ENCODE results near the gene DOCK3.
"Not testable (repeated sequence)": the region's sequence is repeated elsewhere in the genome, so short reads cannot be mapped to it uniquely, and the experiment has no call there.

DOCK3 gene

GRCh38 chr3:50873376-50874157 lies 198.8 kb downstream of the DOCK3 start:
- Histone ChIP-seq H3K27me3 (ENCODE audit: control insufficient read depth, insufficient read depth, low read length, poor library complexity, severe bottlenecking) (no peaks in the 10 kb centered on the region), H3K4me3 (ENCODE audit: insufficient read depth, low read depth, low read length) (no peak overlapping the region), H3K27ac (ENCODE audit: insufficient read depth, low read depth, low read length, poor library complexity, severe bottlenecking) (no peak overlapping the region), H3K9me3 (ENCODE audit: control insufficient read depth, low read length) (no peaks in the 10 kb centered on the region), H3K36me3 (ENCODE audit: control insufficient read depth, insufficient read depth, low read length) (no peaks in the 10 kb centered on the region), H3K4me1 (ENCODE audit: control insufficient read depth, insufficient read depth, low read length) (no peaks in the 10 kb centered on the region)
- WGBS, 2 experiments, result 91 to 94% methylated on average over 2 to 3 of the region's 3 CpGs

GRCh38 chr3:50874876-50875275 lies 200.1 kb downstream of the DOCK3 start:
- H3K27me3 ChIP-seq (ENCODE audit: control insufficient read depth, insufficient read depth, low read length, poor library complexity, severe bottlenecking); H3K4me1 ChIP-seq (ENCODE audit: control insufficient read depth, insufficient read depth, low read length); H3K4me3 ChIP-seq (ENCODE audit: insufficient read depth, low read depth, low read length); H3K27ac ChIP-seq (ENCODE audit: insufficient read depth, low read depth, low read length, poor library complexity, severe bottlenecking); H3K36me3 ChIP-seq (ENCODE audit: control insufficient read depth, insufficient read depth, low read length); H3K9me3 ChIP-seq (ENCODE audit: control insufficient read depth, low read length): not testable (repeated sequence)
- 60 to 74% methylated on average over 6 to 7 of the region's 7 CpGs for WGBS, 2 experiments

- H3K27me3 ChIP-seq (ENCODE audit: control insufficient read depth, insufficient read depth, low read length, poor library complexity, severe bottlenecking), result no peaks in the 10 kb centered on the region
- no peak overlapping the region for H3K4me3 ChIP-seq (ENCODE audit: insufficient read depth, low read depth, low read length)
- H3K9me3 ChIP-seq (ENCODE audit: control insufficient read depth, low read length), result no peaks in the 10 kb centered on the region
- no peaks in the 10 kb centered on the region for H3K36me3 ChIP-seq (ENCODE audit: control insufficient read depth, insufficient read depth, low read length)
- H3K27ac ChIP-seq (ENCODE audit: insufficient read depth, low read depth, low read length, poor library complexity, severe bottlenecking), result no peak overlapping the region
- no peaks in the 10 kb centered on the region for H3K4me1 ChIP-seq (ENCODE audit: control insufficient read depth, insufficient read depth, low read length)
- 93 to 96% methylated on average over 2 of the region's 2 CpGs for WGBS, 2 experiments
Measured at GRCh38 chr3:50876947-50877346, 202.2 kb downstream of the DOCK3 start.

GRCh38 chr3:50882733-50883132 lies 208.0 kb downstream of the DOCK3 start:
- not testable (repeated sequence) for H3K27me3 ChIP-seq (ENCODE audit: control insufficient read depth, insufficient read depth, low read length, poor library complexity, severe bottlenecking); H3K36me3 ChIP-seq (ENCODE audit: control insufficient read depth, insufficient read depth, low read length); H3K4me3 ChIP-seq (ENCODE audit: insufficient read depth, low read depth, low read length); H3K9me3 ChIP-seq (ENCODE audit: control insufficient read depth, low read length); H3K27ac ChIP-seq (ENCODE audit: insufficient read depth, low read depth, low read length, poor library complexity, severe bottlenecking); H3K4me1 ChIP-seq (ENCODE audit: control insufficient read depth, insufficient read depth, low read length)
- 75 to 90% methylated on average over 1 of the region's 1 CpG for WGBS, 2 experiments

GRCh38 chr3:50883755-50884154 lies 209.0 kb downstream of the DOCK3 start:
- Histone ChIP-seq H3K4me1 (ENCODE audit: control insufficient read depth, insufficient read depth, low read length) (no peaks in the 10 kb centered on the region), H3K36me3 (ENCODE audit: control insufficient read depth, insufficient read depth, low read length) (no peaks in the 10 kb centered on the region), H3K9me3 (ENCODE audit: control insufficient read depth, low read length) (no peaks in the 10 kb centered on the region), H3K4me3 (ENCODE audit: insufficient read depth, low read depth, low read length) (no peak overlapping the region), H3K27me3 (ENCODE audit: control insufficient read depth, insufficient read depth, low read length, poor library complexity, severe bottlenecking) (no peaks in the 10 kb centered on the region), H3K27ac (ENCODE audit: insufficient read depth, low read depth, low read length, poor library complexity, severe bottlenecking) (no peak overlapping the region)
- 91 to 92% methylated on average over 3 to 4 of the region's 4 CpGs for WGBS, 2 experiments

- Histone ChIP-seq H3K4me1 (ENCODE audit: control insufficient read depth, insufficient read depth, low read length) (no peaks in the 10 kb centered on the region), H3K4me3 (ENCODE audit: insufficient read depth, low read depth, low read length) (no peak overlapping the region), H3K36me3 (ENCODE audit: control insufficient read depth, insufficient read depth, low read length) (no peaks in the 10 kb centered on the region), H3K27ac (ENCODE audit: insufficient read depth, low read depth, low read length, poor library complexity, severe bottlenecking) (no peak overlapping the region), H3K9me3 (ENCODE audit: control insufficient read depth, low read length) (no peaks in the 10 kb centered on the region), H3K27me3 (ENCODE audit: control insufficient read depth, insufficient read depth, low read length, poor library complexity, severe bottlenecking) (no peaks in the 10 kb centered on the region)
- 75 to 89% methylated on average over 5 of the region's 5 CpGs for WGBS, 2 experiments
Measured at GRCh38 chr3:50885070-50885850, 210.5 kb downstream of the DOCK3 start.

- Histone ChIP-seq H3K4me1 (ENCODE audit: control insufficient read depth, insufficient read depth, low read length) (no peaks in the 10 kb centered on the region), H3K27me3 (ENCODE audit: control insufficient read depth, insufficient read depth, low read length, poor library complexity, severe bottlenecking) (no peaks in the 10 kb centered on the region), H3K4me3 (ENCODE audit: insufficient read depth, low read depth, low read length) (no peak overlapping the region), H3K27ac (ENCODE audit: insufficient read depth, low read depth, low read length, poor library complexity, severe bottlenecking) (no peak overlapping the region), H3K9me3 (ENCODE audit: control insufficient read depth, low read length) (no peaks in the 10 kb centered on the region), H3K36me3 (ENCODE audit: control insufficient read depth, insufficient read depth, low read length) (no peaks in the 10 kb centered on the region)
- 28 to 33% methylated on average over 3 of the region's 3 CpGs for WGBS, 2 experiments
Measured at GRCh38 chr3:50890688-50891344, 216.1 kb downstream of the DOCK3 start.

GRCh38 chr3:50901097-50901496 lies 226.4 kb downstream of the DOCK3 start:
- not testable (repeated sequence) for H3K4me3 ChIP-seq (ENCODE audit: insufficient read depth, low read depth, low read length); H3K27ac ChIP-seq (ENCODE audit: insufficient read depth, low read depth, low read length, poor library complexity, severe bottlenecking); H3K9me3 ChIP-seq (ENCODE audit: control insufficient read depth, low read length); H3K27me3 ChIP-seq (ENCODE audit: control insufficient read depth, insufficient read depth, low read length, poor library complexity, severe bottlenecking); H3K36me3 ChIP-seq (ENCODE audit: control insufficient read depth, insufficient read depth, low read length); H3K4me1 ChIP-seq (ENCODE audit: control insufficient read depth, insufficient read depth, low read length)
- 45 to 52% methylated on average over 1 of the region's 1 CpG for WGBS, 2 experiments

GRCh38 chr3:50912746-50913145 lies 238.0 kb downstream of the DOCK3 start:
- no peaks in the 10 kb centered on the region for H3K36me3 ChIP-seq (ENCODE audit: control insufficient read depth, insufficient read depth, low read length)
- H3K4me3 ChIP-seq (ENCODE audit: insufficient read depth, low read depth, low read length), result no peak overlapping the region
- WGBS, 2 experiments, result 92% methylated on average over 6 of the region's 6 CpGs
- no peaks in the 10 kb centered on the region for H3K4me1 ChIP-seq (ENCODE audit: control insufficient read depth, insufficient read depth, low read length)
- H3K27ac ChIP-seq (ENCODE audit: insufficient read depth, low read depth, low read length, poor library complexity, severe bottlenecking), result no peak overlapping the region
- no peaks in the 10 kb centered on the region for H3K27me3 ChIP-seq (ENCODE audit: control insufficient read depth, insufficient read depth, low read length, poor library complexity, severe bottlenecking)
- no peaks in the 10 kb centered on the region for H3K9me3 ChIP-seq (ENCODE audit: control insufficient read depth, low read length)

GRCh38 chr3:50913260-50913659 lies 238.5 kb downstream of the DOCK3 start:
- no peaks in the 10 kb centered on the region for H3K4me1 ChIP-seq (ENCODE audit: control insufficient read depth, insufficient read depth, low read length)
- H3K36me3 ChIP-seq (ENCODE audit: control insufficient read depth, insufficient read depth, low read length), result no peaks in the 10 kb centered on the region
- WGBS, 2 experiments, result 29 to 57% methylated on average over 1 of the region's 1 CpG
- no peaks in the 10 kb centered on the region for H3K9me3 ChIP-seq (ENCODE audit: control insufficient read depth, low read length)
- no peak overlapping the region for H3K4me3 ChIP-seq (ENCODE audit: insufficient read depth, low read depth, low read length)
- no peaks in the 10 kb centered on the region for H3K27me3 ChIP-seq (ENCODE audit: control insufficient read depth, insufficient read depth, low read length, poor library complexity, severe bottlenecking)
- H3K27ac ChIP-seq (ENCODE audit: insufficient read depth, low read depth, low read length, poor library complexity, severe bottlenecking), result no peak overlapping the region
